Upper lobe of left lung (tissue), 6 donors: Measurements from ENCODE around the gene GAS2L1. TPM values are rescaled to one million over a fixed set of nuclear protein-coding genes. Genes with fewer than 3 reads are reported as not detected.

ENCODE experiments used
- ATAC-seq, 2 donors: fragments of 200-7000 bp; cut with Tn5 transposase; one replicate each; pipeline ENCODE4 v1.9.1; 2022; ENCODE audit warnings: mild to moderate bottlenecking in 2 of 2, moderate library complexity in 2 of 2; ENCODE audit not compliant: low FRiP score in 2 of 2
- DNase-seq, 2 donors: peaks; one replicate each; pipeline ENCODE4 v3.0.0-alpha.2; 2019 to 2020
- H3K27ac ChIP-seq, 4 donors: fragments of 200-600 bp; sonication (generic); one replicate each; pipeline ENCODE4 v1.5.1; 2016 to 2019
- H3K27me3 ChIP-seq, 4 donors: fragments of 200-600 bp; sonication (generic); one replicate each; pipeline ENCODE4 v1.5.1; 2017 to 2019
- H3K36me3 ChIP-seq, 4 donors: fragments of 200-600 bp; sonication (generic); one replicate each; pipeline ENCODE4 v1.5.1; 2016 to 2019
- H3K4me1 ChIP-seq, 4 donors: fragments of 200-600 bp; sonication (generic); one replicate each; pipeline ENCODE4 v1.5.1; 2018 to 2019
- H3K4me3 ChIP-seq, 4 donors: fragments of 200-600 bp; sonication (generic); one replicate each; pipeline ENCODE4 v1.5.1; 2017 to 2019; ENCODE audit warnings: mild to moderate bottlenecking in 2 of 4, moderate library complexity in 1 of 4
- H3K9me3 ChIP-seq, 4 donors: fragments of 200-600 bp; sonication (generic); one replicate each; pipeline ENCODE4 v1.5.1; 2018 to 2019
- EP300 ChIP-seq, 4 donors: sonication (generic); formaldehyde crosslinking; IDR thresholded peaks; one replicate each; pipeline ENCODE4 v1.5.1; 2017; ENCODE audit warnings: antibody characterized with exemption in 4 of 4, control low read depth in 2 of 4
- POLR2A ChIP-seq, 4 donors: fragments of 450-650 bp; IDR thresholded peaks; one replicate each; pipeline ENCODE4 v1.5.1; 2016 to 2017; ENCODE audit warnings: antibody characterized with exemption in 4 of 4, mild to moderate bottlenecking in 2 of 4
- POLR2AphosphoS5 ChIP-seq, 2 donors: sonication (generic); formaldehyde crosslinking; IDR thresholded peaks; one replicate each; pipeline ENCODE4 v1.5.1; 2017; ENCODE audit warnings: antibody characterized with exemption in 2 of 2
- WGBS, 2 donors: methylation state at CpG; one replicate each; pipeline ENCODE4 v1.1.5; 2017 to 2018; 5-methylcytosine and 5-hydroxymethylcytosine counted together
- total RNA-seq, 6 donors: library from RNA; depleted of rRNA in 4 of 6; stranded (reverse); fragments of >200 nt in 4 of 6; gene quantifications; one replicate each; pipeline versions ENCODE4 v1.1.0 to v1.2.1, GENCODE V29; 2016 to 2021
- TF ChIP-seq, protein P1 (sequence below), 6 experiments: fragments of 450-650 bp in 4 of 6; fragments of 200-600 bp in 2 of 6; sonication (generic) in 2 of 6; IDR thresholded peaks; one replicate each; pipeline ENCODE4 v1.5.1; 2016 to 2019; ENCODE audit warnings: antibody characterized with exemption in 6 of 6
- donor health status: DM: no; HTN: no; CAD: no; lungs with moderate emphysema.
- donor health status: DM: no; HTN: yes; CAD: no; lungs with severe emphysema.

The GAS2L1 gene
- total RNA-seq, 6 donors from 2014 or later: 14.4 to 63.4 (median 36.1) TPM

DNA sequence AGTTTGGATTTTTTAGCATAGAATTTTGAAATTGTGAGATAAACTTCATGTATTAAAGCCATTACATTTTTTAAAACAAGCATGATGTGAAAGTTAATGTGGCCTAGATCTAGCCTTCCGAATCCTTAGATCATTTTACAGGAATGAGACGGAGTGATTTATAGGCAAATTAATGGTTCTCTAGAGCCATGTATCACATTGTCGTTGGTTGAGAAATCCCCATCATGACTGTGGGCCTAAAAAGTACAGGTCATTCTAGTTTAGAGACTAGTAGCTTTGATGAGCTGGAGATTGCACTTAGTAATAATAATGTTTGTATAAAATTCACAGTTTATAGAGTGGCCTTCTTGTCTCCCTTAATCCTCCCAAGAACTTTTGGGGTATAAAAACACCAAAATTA, 31.3 kb upstream of the GAS2L1 start:
- Histone ChIP-seq H3K9me3 (no peaks in the 10 kb centered on the region), H3K4me3 (no peak overlapping the region), H3K27me3 (no peaks in the 10 kb centered on the region), H3K36me3 (peaks cover 48 to 92% (median 67%) of the 10 kb centered on the region in 4 donors), H3K27ac (no peak overlapping the region), H3K4me1 (peaks cover 46 to 69% (median 53%) of the 10 kb centered on the region in 4 donors)
- ATAC-seq: no peak
- 71 to 82% methylated on average over 3 of the region's 3 CpGs for WGBS, 2 donors
- no peak for DNase-seq
- no peak for TF ChIP-seq POLR2A (IDR thresholded peaks at IDR 0.05)

DNA sequence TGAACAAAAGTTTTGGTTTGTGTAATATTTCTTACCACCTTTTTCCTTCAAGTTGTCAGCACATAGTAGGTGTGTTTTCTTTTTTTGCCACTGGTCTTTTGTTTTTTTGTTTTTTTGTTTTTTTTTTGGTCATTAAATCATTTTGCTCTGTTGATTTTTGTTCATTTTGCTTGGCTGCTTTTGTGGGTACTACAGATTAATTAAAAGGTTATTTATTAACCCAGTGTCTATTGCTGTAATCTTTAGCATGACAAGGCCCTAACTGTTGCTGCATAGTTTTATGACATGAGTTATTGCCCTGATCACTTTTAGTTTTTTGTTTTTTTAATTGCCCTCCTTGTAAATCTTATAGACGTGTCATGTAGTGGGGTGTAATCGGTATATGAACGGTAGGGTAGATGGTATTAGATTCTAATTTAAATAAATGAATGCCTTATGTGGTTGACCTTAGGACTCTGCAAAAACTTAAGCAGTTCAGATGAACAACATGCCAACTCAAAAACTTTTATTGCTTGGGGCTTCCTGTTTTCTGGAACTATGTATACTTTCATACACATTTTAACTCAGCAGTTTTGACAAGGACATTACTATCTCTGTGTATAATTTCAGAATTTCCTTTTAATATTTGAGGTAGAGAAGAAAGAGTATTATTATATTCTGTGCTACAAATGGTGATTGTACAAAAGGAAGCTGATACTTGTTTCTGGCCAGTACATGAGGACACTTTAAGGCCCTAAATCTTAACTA, 30.5 kb upstream of the GAS2L1 start:
- peaks cover 38 to 61% (median 45%) of the 10 kb centered on the region in 4 donors for H3K4me1 ChIP-seq
- H3K36me3 ChIP-seq: peaks cover 49 to 100% (median 72%) of the 10 kb centered on the region in 4 donors
- H3K4me3 ChIP-seq: no peak overlapping the region
- no peak overlapping the region for H3K27ac ChIP-seq
- TF ChIP-seq POLR2A (IDR thresholded peaks at IDR 0.05) (no peak), EP300 (IDR thresholded peaks at IDR 0.05) (no peak), POLR2AphosphoS5 (IDR thresholded peaks at IDR 0.05) (no peak)
- TF ChIP-seq, protein P1, sequence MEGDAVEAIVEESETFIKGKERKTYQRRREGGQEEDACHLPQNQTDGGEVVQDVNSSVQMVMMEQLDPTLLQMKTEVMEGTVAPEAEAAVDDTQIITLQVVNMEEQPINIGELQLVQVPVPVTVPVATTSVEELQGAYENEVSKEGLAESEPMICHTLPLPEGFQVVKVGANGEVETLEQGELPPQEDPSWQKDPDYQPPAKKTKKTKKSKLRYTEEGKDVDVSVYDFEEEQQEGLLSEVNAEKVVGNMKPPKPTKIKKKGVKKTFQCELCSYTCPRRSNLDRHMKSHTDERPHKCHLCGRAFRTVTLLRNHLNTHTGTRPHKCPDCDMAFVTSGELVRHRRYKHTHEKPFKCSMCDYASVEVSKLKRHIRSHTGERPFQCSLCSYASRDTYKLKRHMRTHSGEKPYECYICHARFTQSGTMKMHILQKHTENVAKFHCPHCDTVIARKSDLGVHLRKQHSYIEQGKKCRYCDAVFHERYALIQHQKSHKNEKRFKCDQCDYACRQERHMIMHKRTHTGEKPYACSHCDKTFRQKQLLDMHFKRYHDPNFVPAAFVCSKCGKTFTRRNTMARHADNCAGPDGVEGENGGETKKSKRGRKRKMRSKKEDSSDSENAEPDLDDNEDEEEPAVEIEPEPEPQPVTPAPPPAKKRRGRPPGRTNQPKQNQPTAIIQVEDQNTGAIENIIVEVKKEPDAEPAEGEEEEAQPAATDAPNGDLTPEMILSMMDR (IDR thresholded peaks at IDR 0.05): no peak
- 68 to 71% methylated on average over 3 of the region's 3 CpGs for WGBS, 2 donors
- ATAC-seq: no peak
- no peaks in the 10 kb centered on the region for H3K9me3 ChIP-seq
- DNase-seq: no peak
- no peaks in the 10 kb centered on the region for H3K27me3 ChIP-seq

DNA sequence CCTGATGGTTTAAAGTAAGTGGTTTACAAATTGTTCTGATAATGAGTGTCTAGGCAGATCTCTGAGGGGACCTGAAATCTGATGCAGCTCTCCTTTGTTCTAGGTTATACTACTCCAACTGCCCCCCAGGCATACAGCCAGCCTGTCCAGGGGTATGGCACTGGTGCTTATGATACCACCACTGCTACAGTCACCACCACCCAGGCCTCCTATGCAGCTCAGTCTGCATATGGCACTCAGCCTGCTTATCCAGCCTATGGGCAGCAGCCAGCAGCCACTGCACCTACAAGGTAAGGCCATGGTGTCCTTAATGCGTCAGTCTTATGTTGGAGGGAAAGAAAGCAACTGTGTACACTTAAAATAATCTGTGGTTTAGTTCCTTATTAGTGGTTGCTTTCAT, 28.5 kb upstream of the GAS2L1 start:
- 85 to 100% methylated on average over 1 of the region's 1 CpG for WGBS, 2 donors
- ATAC-seq (no peak), DNase-seq (no peak)

DNA sequence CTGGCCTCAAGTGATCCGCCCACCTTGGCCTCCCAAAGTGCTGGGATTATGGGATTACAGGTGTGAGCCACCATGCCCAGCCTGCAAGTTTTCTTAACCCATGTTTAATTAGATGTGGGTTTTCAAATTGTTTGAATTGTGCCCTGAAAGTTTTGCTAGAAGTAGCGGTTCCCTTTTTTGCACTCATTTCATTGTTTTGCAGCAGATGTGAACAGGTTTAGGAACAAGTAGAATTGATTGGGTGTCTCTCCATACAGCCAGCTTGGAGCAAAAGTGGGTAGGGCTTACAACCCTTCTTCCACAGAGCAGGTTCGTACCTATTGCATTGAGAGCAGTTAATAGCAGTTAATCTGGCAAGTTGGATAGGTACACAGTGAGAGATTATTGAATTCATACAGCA, 22.3 kb upstream of the GAS2L1 start:
- WGBS, 2 donors: 90 to 100% methylated on average over 3 of the region's 3 CpGs
- Histone ChIP-seq H3K36me3 (peaks cover 70 to 100% (median 95%) of the 10 kb centered on the region in 4 donors), H3K27ac (no peak overlapping the region)

More for the DNA sequence above, 28.5 kb upstream of the GAS2L1 start:
- no peaks in the 10 kb centered on the region for H3K27me3 ChIP-seq
- no peak overlapping the region for H3K4me3 ChIP-seq
- H3K27ac ChIP-seq: no peak overlapping the region
- TF ChIP-seq, protein P1 (IDR thresholded peaks at IDR 0.05): no peak
- TF ChIP-seq EP300 (IDR thresholded peaks at IDR 0.05) (no peak), POLR2A (IDR thresholded peaks at IDR 0.05) (no peak), POLR2AphosphoS5 (IDR thresholded peaks at IDR 0.05) (no peak)
- H3K9me3 ChIP-seq: no peaks in the 10 kb centered on the region
- H3K4me1 ChIP-seq: peaks cover 19 to 42% (median 26%) of the 10 kb centered on the region in 4 donors
- peaks cover 63 to 100% (median 85%) of the 10 kb centered on the region in 4 donors for H3K36me3 ChIP-seq

DNA sequence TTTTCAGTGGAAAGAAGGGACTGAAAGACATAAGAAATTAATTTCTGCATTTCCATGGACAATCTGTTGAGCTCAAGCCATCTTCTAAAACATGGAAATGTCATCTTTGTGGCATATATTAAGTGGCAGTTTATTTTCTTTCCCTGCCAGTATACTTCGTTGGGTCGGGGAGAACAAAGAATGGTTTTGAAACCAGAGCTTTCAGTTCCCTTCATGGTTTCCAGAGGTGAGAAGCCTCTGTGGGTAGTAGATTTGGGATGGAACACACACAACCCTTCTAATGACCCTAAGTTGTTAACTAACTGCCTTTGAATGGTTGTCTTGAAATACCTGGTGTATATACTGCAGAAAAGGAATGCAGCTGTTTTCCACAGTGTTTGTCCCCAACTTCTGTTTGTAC, 17.6 kb upstream of the GAS2L1 start:
- Histone ChIP-seq H3K27me3 (no peaks in the 10 kb centered on the region), H3K9me3 (no peaks in the 10 kb centered on the region), H3K4me1 (no peaks in the 10 kb centered on the region), H3K4me3 (no peak overlapping the region), H3K36me3 (peaks cover 51 to 100% (median 87%) of the 10 kb centered on the region in 4 donors), H3K27ac (no peak overlapping the region)
- no peak for DNase-seq
- WGBS, 2 donors: 62 to 66% methylated on average over 2 of the region's 2 CpGs
- TF ChIP-seq EP300 (IDR thresholded peaks at IDR 0.05) (no peak), POLR2AphosphoS5 (IDR thresholded peaks at IDR 0.05) (no peak), POLR2A (IDR thresholded peaks at IDR 0.05) (no peak)
- TF ChIP-seq, protein P1 (IDR thresholded peaks at IDR 0.05): no peak
- ATAC-seq: no peak

More for the DNA sequence above, 22.3 kb upstream of the GAS2L1 start:
- TF ChIP-seq POLR2AphosphoS5 (IDR thresholded peaks at IDR 0.05): no peak
- TF ChIP-seq, protein P1 (IDR thresholded peaks at IDR 0.05): no peak
- TF ChIP-seq EP300 (IDR thresholded peaks at IDR 0.05): no peak
- TF ChIP-seq POLR2A (IDR thresholded peaks at IDR 0.05): no peak
- no peaks in the 10 kb centered on the region for H3K27me3 ChIP-seq
- no peak overlapping the region for H3K4me3 ChIP-seq
- no peaks in the 10 kb centered on the region for H3K9me3 ChIP-seq
- ATAC-seq (no peak), DNase-seq (no peak)
- no peaks in the 10 kb centered on the region for H3K4me1 ChIP-seq
